Measurements from ENCODE around the gene C3orf70.
A peak's percentile ranks its signal among the peaks of the same experiment; 100 is the strongest.

Gene C3orf70

DNA sequence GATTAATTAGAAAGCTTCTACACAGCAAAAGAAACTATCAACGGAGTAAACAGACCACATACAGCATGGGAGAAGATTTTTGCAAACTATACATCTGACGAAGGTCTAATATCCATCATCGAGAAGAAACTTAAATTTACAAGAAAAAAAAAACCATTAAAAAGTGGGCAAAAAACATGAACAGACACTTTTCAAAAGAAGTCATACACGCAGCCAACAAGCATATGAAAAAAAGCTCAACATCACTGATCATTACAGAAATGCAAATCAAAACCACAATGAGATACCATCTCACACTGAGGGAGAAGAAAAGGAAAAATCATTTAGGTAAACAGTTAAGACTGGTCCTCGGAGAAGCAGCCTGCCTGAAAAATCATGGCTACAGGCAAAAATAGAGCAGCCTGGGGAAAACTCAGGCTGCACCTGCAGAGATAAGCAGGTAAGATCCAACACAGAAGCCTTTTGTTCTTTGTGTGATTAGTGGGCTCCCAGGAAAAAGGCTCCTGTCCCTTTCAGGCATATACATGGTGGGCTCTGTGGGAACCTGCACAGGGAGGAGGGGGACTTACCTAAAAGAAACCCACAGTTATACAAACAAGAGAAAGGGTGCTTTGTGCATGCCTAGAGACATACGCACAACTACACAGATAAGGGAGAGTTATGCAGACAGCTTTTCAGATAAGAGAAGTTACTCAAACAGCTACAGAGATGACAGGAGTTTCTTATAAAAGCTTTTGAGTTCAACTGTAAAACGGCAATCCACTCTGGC is 49.3 kb downstream of the C3orf70 start:
- DNase-seq (ENCODE audit: low read depth): no peak
- TF ChIP-seq, protein P1, sequence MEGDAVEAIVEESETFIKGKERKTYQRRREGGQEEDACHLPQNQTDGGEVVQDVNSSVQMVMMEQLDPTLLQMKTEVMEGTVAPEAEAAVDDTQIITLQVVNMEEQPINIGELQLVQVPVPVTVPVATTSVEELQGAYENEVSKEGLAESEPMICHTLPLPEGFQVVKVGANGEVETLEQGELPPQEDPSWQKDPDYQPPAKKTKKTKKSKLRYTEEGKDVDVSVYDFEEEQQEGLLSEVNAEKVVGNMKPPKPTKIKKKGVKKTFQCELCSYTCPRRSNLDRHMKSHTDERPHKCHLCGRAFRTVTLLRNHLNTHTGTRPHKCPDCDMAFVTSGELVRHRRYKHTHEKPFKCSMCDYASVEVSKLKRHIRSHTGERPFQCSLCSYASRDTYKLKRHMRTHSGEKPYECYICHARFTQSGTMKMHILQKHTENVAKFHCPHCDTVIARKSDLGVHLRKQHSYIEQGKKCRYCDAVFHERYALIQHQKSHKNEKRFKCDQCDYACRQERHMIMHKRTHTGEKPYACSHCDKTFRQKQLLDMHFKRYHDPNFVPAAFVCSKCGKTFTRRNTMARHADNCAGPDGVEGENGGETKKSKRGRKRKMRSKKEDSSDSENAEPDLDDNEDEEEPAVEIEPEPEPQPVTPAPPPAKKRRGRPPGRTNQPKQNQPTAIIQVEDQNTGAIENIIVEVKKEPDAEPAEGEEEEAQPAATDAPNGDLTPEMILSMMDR (conservative IDR thresholded peaks at IDR 0.05; ENCODE audit: low read depth, low read length): no peak
- no peak overlapping the region for H3K4me3 ChIP-seq (ENCODE audit: low read depth, low read length)

DNA sequence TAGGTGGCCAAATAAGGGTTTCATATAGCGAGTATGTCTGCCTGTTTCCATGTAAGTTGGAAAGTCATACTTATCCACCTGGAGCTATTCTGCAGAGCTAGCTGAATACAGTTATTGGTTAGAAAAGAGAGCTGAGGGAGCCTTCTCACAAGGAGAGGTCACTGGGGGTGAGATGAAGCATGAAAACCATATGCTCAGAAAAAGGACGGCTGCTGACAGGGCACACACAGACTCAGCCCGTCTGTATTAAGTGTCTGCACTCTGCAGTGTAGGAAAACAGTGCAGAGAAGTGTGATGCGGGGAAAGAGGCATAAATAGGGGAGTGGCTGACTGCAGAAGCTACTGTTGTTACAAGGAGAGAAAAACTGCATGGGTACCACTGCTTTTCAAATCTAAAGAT is 58.2 kb downstream of the C3orf70 start:
- peak; percentile 63 for DNase-seq (ENCODE audit: low read depth)
- H3K4me3 ChIP-seq (ENCODE audit: low read depth, low read length): no peak overlapping the region
- TF ChIP-seq, protein P1 (conservative IDR thresholded peaks at IDR 0.05; ENCODE audit: low read depth, low read length): no peak

DNA sequence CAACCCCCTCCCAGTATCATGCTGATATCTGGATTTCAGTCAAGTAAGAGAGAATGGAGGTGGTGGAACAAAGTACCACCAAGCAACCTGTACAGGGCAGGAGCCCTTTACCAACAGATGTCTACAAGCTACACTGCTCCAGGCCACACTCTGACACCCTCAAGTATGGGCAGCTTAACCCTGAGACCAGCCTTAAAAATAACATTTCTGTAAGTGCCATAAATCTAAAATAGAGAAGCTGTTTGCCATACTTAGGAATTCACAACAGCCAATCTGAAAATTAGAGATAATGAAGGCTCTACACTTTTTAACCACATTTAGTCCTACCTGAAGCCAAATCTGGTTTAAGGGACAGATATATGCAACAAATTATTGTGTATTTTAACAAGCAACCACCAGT is 59.7 kb downstream of the C3orf70 start:
- no peak overlapping the region for H3K4me3 ChIP-seq (ENCODE audit: low read depth, low read length)
- TF ChIP-seq, protein P1 (conservative IDR thresholded peaks at IDR 0.05; ENCODE audit: low read depth, low read length): no peak
- no peak for DNase-seq (ENCODE audit: low read depth)

DNA sequence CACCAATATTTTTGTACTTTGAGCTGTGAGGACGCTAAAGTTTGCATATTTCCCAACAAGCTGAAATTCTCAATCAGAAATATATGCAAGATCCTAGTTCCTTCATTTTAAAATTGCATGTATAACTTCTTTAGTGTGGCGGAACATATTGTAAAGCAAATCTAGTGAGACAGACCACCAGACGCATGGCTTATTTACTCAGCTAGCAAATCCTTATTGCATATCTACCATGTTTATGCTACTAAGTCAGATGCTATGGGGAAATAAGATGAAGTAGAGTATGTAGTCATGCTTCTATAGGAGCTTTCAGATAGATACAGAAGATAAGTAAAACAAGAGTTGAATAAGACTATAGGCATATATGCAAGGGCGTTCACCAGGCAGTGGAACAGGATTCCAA is 62.0 kb downstream of the C3orf70 start:
- TF ChIP-seq, protein P1 (conservative IDR thresholded peaks at IDR 0.05; ENCODE audit: low read depth, low read length): no peak
- DNase-seq (ENCODE audit: low read depth): no peak
- H3K4me3 ChIP-seq (ENCODE audit: low read depth, low read length): no peak overlapping the region

DNA sequence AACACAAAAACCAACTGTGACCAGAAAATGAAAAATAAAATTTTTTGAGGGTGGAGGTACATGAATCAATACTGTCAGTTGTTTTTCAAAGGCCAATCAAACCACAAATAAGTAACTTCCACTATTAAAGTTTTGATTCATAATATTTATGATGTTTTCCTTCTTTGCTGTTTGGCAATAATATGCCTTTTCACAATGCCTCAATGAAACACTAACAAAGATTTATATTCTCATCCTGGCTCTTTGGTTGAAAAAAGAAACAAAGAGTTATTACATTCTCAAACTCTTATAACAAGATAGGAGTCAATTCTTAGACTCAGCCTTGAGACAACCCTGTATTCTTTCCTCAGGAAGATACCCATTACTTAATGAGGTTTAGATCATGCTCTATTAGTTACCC is 63.1 kb downstream of the C3orf70 start:
- no peak for DNase-seq (ENCODE audit: low read depth)
- TF ChIP-seq, protein P1 (conservative IDR thresholded peaks at IDR 0.05; ENCODE audit: low read depth, low read length): no peak
- H3K4me3 ChIP-seq (ENCODE audit: low read depth, low read length): no peak overlapping the region

DNA sequence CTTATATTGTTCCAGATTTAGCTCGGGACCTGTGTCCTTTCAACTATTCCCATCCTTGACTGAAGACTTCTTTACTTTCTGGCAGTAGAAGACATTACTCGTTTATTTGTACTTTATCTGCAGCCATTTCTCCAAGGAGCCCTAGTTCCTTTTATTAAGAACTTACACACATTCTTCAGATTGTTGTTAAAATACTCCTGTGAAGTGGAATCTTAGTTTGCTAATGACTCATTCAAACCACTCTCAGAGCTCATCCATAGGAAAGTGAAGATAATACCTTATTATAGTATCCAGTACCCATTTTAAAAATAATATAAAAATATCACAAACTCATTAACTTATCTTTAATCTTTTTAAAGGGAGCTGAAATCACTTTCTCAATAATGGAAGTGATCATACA is 63.5 kb downstream of the C3orf70 start:
- peak; percentile 68 for DNase-seq (ENCODE audit: low read depth)
- H3K4me3 ChIP-seq (ENCODE audit: low read depth, low read length): no peak overlapping the region
- TF ChIP-seq, protein P1 (conservative IDR thresholded peaks at IDR 0.05; ENCODE audit: low read depth, low read length): no peak

DNA sequence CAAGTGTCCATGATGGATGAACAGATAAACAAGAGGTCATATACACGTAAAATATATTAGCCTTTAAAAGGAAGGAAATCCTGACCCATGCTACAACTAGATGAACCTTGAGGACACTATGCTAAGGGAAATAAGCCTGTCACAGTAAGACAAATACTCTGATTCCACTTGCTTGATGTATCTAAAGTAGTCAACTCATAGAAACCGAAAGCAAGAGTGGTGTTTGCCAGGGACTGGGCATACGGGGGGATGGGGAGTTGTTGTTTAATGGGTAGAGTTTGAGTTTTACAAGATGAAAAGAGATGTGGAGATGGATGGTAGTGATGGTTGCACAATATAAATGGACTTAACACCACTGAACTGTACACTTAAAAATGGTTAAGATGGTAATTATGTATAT is 65.4 kb downstream of the C3orf70 start:
- TF ChIP-seq, protein P1 (conservative IDR thresholded peaks at IDR 0.05; ENCODE audit: low read depth, low read length): no peak

More for the DNA sequence above, 65.4 kb downstream of the C3orf70 start:
- DNase-seq (ENCODE audit: low read depth): no peak
- no peak overlapping the region for H3K4me3 ChIP-seq (ENCODE audit: low read depth, low read length)

Measured in choroid plexus epithelial cell (primary cell).